ENCODE data around the gene NUTF2. TPM values are rescaled to one million over a fixed set of nuclear protein-coding genes. Genes with fewer than 3 reads are reported as not detected.

Gene NUTF2
- total RNA-seq, 1 experiment from 2014 or later, result 217 TPM

DNA sequence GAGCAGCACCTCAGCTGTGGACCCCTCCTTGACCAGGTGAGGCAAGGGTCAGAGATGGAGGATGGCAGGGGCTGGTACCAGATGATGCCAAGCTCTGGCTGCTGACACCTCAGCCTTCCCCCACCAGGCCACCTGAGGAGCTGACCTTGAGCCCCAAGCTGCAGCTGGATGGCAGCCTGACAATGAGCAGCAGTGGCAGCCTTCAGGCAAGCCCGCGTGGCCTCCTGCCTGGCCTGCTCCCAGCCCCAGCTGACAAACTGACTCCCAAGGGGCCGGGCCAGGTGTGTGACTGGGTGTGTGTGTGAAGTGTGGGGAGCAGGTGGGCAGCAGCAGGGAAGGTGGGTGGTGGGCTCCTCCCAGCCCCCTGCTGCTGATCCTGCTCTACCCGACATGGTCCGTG, 33.2 kb downstream of the NUTF2 start:
- Histone ChIP-seq H3K4me3 (ENCODE audit: low read depth, low read length, poor library complexity, severe bottlenecking) (no peak overlapping the region), H3K36me3 (ENCODE audit: insufficient read depth, low read length, poor library complexity, severe bottlenecking) (peaks cover 75% of the 10 kb centered on the region)

DNA sequence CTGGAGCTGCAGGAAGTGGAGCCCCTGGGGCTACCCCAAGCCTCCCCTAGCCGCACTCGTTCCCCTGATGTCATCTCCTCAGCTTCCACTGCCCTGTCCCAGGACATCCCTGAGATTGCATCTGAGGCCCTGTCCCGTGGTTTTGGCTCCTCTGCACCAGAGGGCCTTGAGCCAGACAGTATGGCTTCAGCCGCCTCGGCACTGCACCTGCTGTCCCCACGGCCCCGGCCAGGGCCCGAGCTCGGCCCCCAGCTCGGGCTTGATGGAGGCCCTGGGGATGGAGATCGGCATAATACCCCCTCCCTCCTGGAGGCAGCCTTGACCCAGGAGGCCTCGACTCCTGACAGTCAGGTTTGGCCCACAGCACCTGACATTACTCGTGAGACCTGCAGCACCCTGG, 33.9 kb downstream of the NUTF2 start:
- no TSS peak for BruUV-seq (replicated peaks)
- Histone ChIP-seq H3K36me3 (ENCODE audit: insufficient read depth, low read length, poor library complexity, severe bottlenecking) (peaks cover 75% of the 10 kb centered on the region), H3K9me3 (ENCODE audit: low read depth, low read length, poor library complexity, severe bottlenecking) (no peaks in the 10 kb centered on the region), H3K27ac (ENCODE audit: low read depth, low read length, poor library complexity, severe bottlenecking) (no peak overlapping the region), H3K4me3 (ENCODE audit: low read depth, low read length, poor library complexity, severe bottlenecking) (no peak overlapping the region), H3K4me1 (ENCODE audit: insufficient read depth, low read length, poor library complexity, severe bottlenecking) (peaks cover 11% of the 10 kb centered on the region), H3K27me3 (replicated peaks; ENCODE audit: insufficient read depth, low read depth, low read length, poor library complexity) (no peaks in the 10 kb centered on the region)
- ChIA-PET POLR2A (ENCODE audit: low non-redundant PET) (no interaction called here), CTCF (no interaction called here)
- intact Hi-C loops (cut with micrococcal nuclease; ENCODE audit: unreplicated experiment), result no loop called here
- no peak for DNase-seq (ENCODE audit: low spot score)
- TF ChIP-seq CTCF (conservative IDR thresholded peaks at IDR 0.05; ENCODE audit: low read depth, low read length), result no peak
- TF ChIP-seq EZH2 (IDR thresholded peaks at IDR 0.05; ENCODE audit: borderline replicate concordance, low read depth, low read length, poor library complexity, severe bottlenecking), result no peak

More for the DNA sequence above, 33.2 kb downstream of the NUTF2 start:
- Histone ChIP-seq H3K9me3 (ENCODE audit: low read depth, low read length, poor library complexity, severe bottlenecking) (no peaks in the 10 kb centered on the region), H3K4me1 (ENCODE audit: insufficient read depth, low read length, poor library complexity, severe bottlenecking) (peaks cover 8% of the 10 kb centered on the region), H3K27me3 (replicated peaks; ENCODE audit: insufficient read depth, low read depth, low read length, poor library complexity) (no peaks in the 10 kb centered on the region), H3K27ac (ENCODE audit: low read depth, low read length, poor library complexity, severe bottlenecking) (no peak overlapping the region)
- BruUV-seq (replicated peaks), result no TSS peak
- DNase-seq (ENCODE audit: low spot score), result no peak
- TF ChIP-seq EZH2 (IDR thresholded peaks at IDR 0.05; ENCODE audit: borderline replicate concordance, low read depth, low read length, poor library complexity, severe bottlenecking) (no peak), CTCF (conservative IDR thresholded peaks at IDR 0.05; ENCODE audit: low read depth, low read length) (no peak)
- intact Hi-C loops (cut with micrococcal nuclease; ENCODE audit: unreplicated experiment), result no loop called here
- POLR2A ChIA-PET (ENCODE audit: low non-redundant PET), result no interaction called here
- CTCF ChIA-PET, result interaction anchor here (0.6 kb wide), 1 partner anchor 25 kb away, joined by 10 read pairs; no protein-coding TSS in a partner anchor

DNA sequence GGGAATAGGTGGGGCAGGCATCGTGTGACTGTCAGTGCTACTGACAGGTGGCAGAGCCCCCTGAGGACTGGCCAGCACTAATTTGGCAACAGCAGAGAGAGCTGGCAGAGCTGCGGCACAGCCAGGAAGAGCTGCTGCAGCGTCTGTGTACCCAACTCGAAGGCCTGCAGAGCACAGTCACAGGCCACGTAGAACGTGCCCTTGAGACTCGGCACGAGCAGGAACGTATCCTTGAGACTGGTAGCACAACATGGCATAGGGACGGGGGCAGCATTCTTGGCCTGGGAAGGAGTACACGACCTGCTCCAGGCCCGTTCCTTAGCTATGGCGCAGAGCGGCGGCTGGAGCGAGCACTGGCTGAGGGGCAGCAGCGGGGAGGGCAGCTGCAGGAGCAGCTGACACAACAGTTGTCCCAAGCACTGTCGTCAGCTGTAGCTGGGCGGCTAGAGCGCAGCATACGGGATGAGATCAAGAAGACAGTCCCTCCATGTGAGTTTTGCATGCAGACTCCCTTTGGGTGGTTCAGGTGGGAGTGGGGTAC, 35.0 kb downstream of the NUTF2 start:
- CTCF ChIA-PET, result no interaction called here

More for the DNA sequence above, 35.0 kb downstream of the NUTF2 start:
- Histone ChIP-seq H3K9me3 (ENCODE audit: low read depth, low read length, poor library complexity, severe bottlenecking) (no peaks in the 10 kb centered on the region), H3K4me1 (ENCODE audit: insufficient read depth, low read length, poor library complexity, severe bottlenecking) (peaks cover 11% of the 10 kb centered on the region), H3K4me3 (ENCODE audit: low read depth, low read length, poor library complexity, severe bottlenecking) (no peak overlapping the region), H3K27ac (ENCODE audit: low read depth, low read length, poor library complexity, severe bottlenecking) (no peak overlapping the region), H3K27me3 (replicated peaks; ENCODE audit: insufficient read depth, low read depth, low read length, poor library complexity) (no peaks in the 10 kb centered on the region), H3K36me3 (ENCODE audit: insufficient read depth, low read length, poor library complexity, severe bottlenecking) (peaks cover 76% of the 10 kb centered on the region)
- no peak for TF ChIP-seq CTCF (conservative IDR thresholded peaks at IDR 0.05; ENCODE audit: low read depth, low read length)
- no peak for TF ChIP-seq EZH2 (IDR thresholded peaks at IDR 0.05; ENCODE audit: borderline replicate concordance, low read depth, low read length, poor library complexity, severe bottlenecking)
- DNase-seq (ENCODE audit: low spot score), result no peak
- no TSS peak for BruUV-seq (replicated peaks)
- intact Hi-C loops (cut with micrococcal nuclease; ENCODE audit: unreplicated experiment), result no loop called here
- POLR2A ChIA-PET (ENCODE audit: low non-redundant PET), result interaction anchor here (0.7 kb wide), 1 partner anchor 10 kb away, joined by 3 read pairs; no protein-coding TSS in a partner anchor
